K562 (cell line): ENCODE data around the gene BANP.
"Not testable (repeated sequence)": the region's sequence is repeated elsewhere in the genome, so short reads cannot be mapped to it uniquely, and the experiment has no call there.

Experiments used
- BRF1 ChIP-seq: IDR thresholded peaks from 3 replicates; pipeline ENCODE4 v1.6.1; 2011; ENCODE audit warnings: borderline replicate concordance, mild to moderate bottlenecking; ENCODE audit not compliant: insufficient read length; ENCODE audit errors: extremely low read depth
- HCFC1 ChIP-seq: IDR thresholded peaks from 2 replicates; pipeline ENCODE4 v1.6.1; 2012; ENCODE audit warnings: low read depth, low read length, improper control_type of control experiment
- JUND ChIP-seq, 2 experiments: IDR thresholded peaks; 2 replicates in 1 of 2; 3 replicates in 1 of 2; pipeline ENCODE4 v1.6.1; 2011; ENCODE audit warnings: borderline replicate concordance in 2 of 2, low read depth in 2 of 2, low read length in 2 of 2, improper control_type of control experiment in 1 of 2, missing biosample characterization in 1 of 2, missing genetic modification characterization in 1 of 2, missing genetic modification reagents in 1 of 2
- MEF2D ChIP-seq: conservative IDR thresholded peaks from 2 replicates; pipeline ENCODE4 v1.6.1; 2016; ENCODE audit warnings: low read depth, missing genetic modification characterization, missing compliant biosample characterization
- POLR2AphosphoS5 ChIP-seq: IDR thresholded peaks from 2 replicates; pipeline ENCODE4 v1.6.1; 2011; ENCODE audit warnings: mild to moderate bottlenecking, low read depth, low read length, moderate library complexity; ENCODE audit not compliant: control insufficient read depth, insufficient read depth
- SREBF2 ChIP-seq: sonication (generic); formaldehyde crosslinking; IDR thresholded peaks from 2 replicates; pipeline ENCODE4 v1.4.0; 2020; ENCODE audit warnings: mild to moderate bottlenecking, missing genetic modification reagents
- TFE3 ChIP-seq: fragments of 450-650 bp; formaldehyde crosslinking; IDR thresholded peaks from 2 replicates; pipeline ENCODE4 v1.4.0; 2020; ENCODE audit warnings: mild to moderate bottlenecking, mixed read lengths
- TF ChIP-seq, protein P1 (sequence below): fragments of 450-650 bp; formaldehyde crosslinking; IDR thresholded peaks from 2 replicates; pipeline ENCODE4 v1.4.0; 2020; ENCODE audit warnings: mild to moderate bottlenecking, moderate library complexity

DNA sequence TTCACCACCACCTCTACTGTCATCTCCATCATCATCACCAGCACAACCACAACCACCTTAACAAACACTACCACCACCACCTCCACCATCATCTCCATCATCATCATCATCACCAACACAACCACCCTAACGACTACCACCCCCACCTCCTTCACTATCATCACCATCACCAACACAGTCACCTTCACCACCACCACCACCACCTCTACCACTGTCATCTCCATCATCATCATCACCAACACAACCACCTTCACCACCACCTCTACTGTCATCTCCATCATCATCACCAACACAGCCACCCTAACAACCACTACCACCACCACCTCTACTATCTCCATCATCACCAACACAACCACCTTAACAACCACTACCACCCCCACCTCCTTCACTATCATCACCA is 102.2 kb downstream of the BANP start:
- not testable (repeated sequence) for TF ChIP-seq JUND (IDR thresholded peaks at IDR 0.05; ENCODE audit: borderline replicate concordance, low read depth, low read length); JUND (tag; IDR thresholded peaks at IDR 0.05; ENCODE audit: borderline replicate concordance, low read depth, low read length); POLR2AphosphoS5; HCFC1; SREBF2; TFE3 (CRISPR knock-in tag); MEF2D (tag); BRF1
- TF ChIP-seq, protein P1, sequence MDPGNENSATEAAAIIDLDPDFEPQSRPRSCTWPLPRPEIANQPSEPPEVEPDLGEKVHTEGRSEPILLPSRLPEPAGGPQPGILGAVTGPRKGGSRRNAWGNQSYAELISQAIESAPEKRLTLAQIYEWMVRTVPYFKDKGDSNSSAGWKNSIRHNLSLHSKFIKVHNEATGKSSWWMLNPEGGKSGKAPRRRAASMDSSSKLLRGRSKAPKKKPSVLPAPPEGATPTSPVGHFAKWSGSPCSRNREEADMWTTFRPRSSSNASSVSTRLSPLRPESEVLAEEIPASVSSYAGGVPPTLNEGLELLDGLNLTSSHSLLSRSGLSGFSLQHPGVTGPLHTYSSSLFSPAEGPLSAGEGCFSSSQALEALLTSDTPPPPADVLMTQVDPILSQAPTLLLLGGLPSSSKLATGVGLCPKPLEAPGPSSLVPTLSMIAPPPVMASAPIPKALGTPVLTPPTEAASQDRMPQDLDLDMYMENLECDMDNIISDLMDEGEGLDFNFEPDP, result not testable (repeated sequence)
